ENCODE data around the gene MARCKS. TPM values are rescaled to one million over a fixed set of nuclear protein-coding genes. Genes with fewer than 3 reads are reported as not detected.
A peak's percentile ranks its signal among the peaks of the same experiment; 100 is the strongest.

MARCKS gene
- total RNA-seq, 1 donor from 2014 or later: 890 TPM

GRCh38 chr6:113847447-113847846 is 9.7 kb upstream of the MARCKS start:
- Mint-ChIP-seq H3K9me3 (ENCODE audit: unreplicated experiment) (no peaks in the 10 kb centered on the region), H3K4me3 (ENCODE audit: unreplicated experiment) (no peak overlapping the region), H3K4me1 (ENCODE audit: unreplicated experiment) (peaks cover 12% of the 10 kb centered on the region), H3K36me3 (ENCODE audit: unreplicated experiment) (no peaks in the 10 kb centered on the region), H3K27me3 (ENCODE audit: unreplicated experiment) (no peaks in the 10 kb centered on the region), H3K27ac (ENCODE audit: unreplicated experiment) (no peak overlapping the region)
- no peak for DNase-seq (ENCODE audit: extremely low spot score, unreplicated experiment)
- no peak for TF ChIP-seq CTCF (IDR thresholded peaks at IDR 0.05)

- no peak for DNase-seq (ENCODE audit: extremely low spot score, unreplicated experiment)
- Mint-ChIP-seq H3K4me3 (ENCODE audit: unreplicated experiment) (no peak overlapping the region), H3K27ac (ENCODE audit: unreplicated experiment) (no peak overlapping the region)
Observed at GRCh38 chr6:113848280-113848679, 8.9 kb upstream of the MARCKS start.

GRCh38 chr6:113848811-113849210 is 8.3 kb upstream of the MARCKS start:
- DNase-seq (ENCODE audit: extremely low spot score, unreplicated experiment): no peak
- Mint-ChIP-seq H3K36me3 (ENCODE audit: unreplicated experiment) (no peaks in the 10 kb centered on the region), H3K9me3 (ENCODE audit: unreplicated experiment) (no peaks in the 10 kb centered on the region), H3K27me3 (ENCODE audit: unreplicated experiment) (no peaks in the 10 kb centered on the region), H3K4me3 (ENCODE audit: unreplicated experiment) (no peak overlapping the region), H3K27ac (ENCODE audit: unreplicated experiment) (no peak overlapping the region), H3K4me1 (ENCODE audit: unreplicated experiment) (peaks cover 23% of the 10 kb centered on the region)
- TF ChIP-seq CTCF (IDR thresholded peaks at IDR 0.05): no peak

More at GRCh38 chr6:113848280-113848679, 8.9 kb upstream of the MARCKS start:
- no peak for TF ChIP-seq CTCF (IDR thresholded peaks at IDR 0.05)
- Mint-ChIP-seq H3K4me1 (ENCODE audit: unreplicated experiment) (peaks cover 20% of the 10 kb centered on the region), H3K27me3 (ENCODE audit: unreplicated experiment) (no peaks in the 10 kb centered on the region), H3K36me3 (ENCODE audit: unreplicated experiment) (no peaks in the 10 kb centered on the region), H3K9me3 (ENCODE audit: unreplicated experiment) (no peaks in the 10 kb centered on the region)

- Mint-ChIP-seq H3K4me1 (ENCODE audit: unreplicated experiment) (peaks cover 38% of the 10 kb centered on the region), H3K27ac (ENCODE audit: unreplicated experiment) (peak overlapping the region; percentile 56), H3K27me3 (ENCODE audit: unreplicated experiment) (no peaks in the 10 kb centered on the region), H3K4me3 (ENCODE audit: unreplicated experiment) (no peak overlapping the region), H3K36me3 (ENCODE audit: unreplicated experiment) (peaks cover 6% of the 10 kb centered on the region), H3K9me3 (ENCODE audit: unreplicated experiment) (no peaks in the 10 kb centered on the region)
- no peak for TF ChIP-seq CTCF (IDR thresholded peaks at IDR 0.05)
- no peak for DNase-seq (ENCODE audit: extremely low spot score, unreplicated experiment)
Observed at GRCh38 chr6:113853252-113853651, 3.9 kb upstream of the MARCKS start.

GRCh38 chr6:113854531-113855499 is 2.3 kb upstream of the MARCKS start:
- DNase-seq (ENCODE audit: extremely low spot score, unreplicated experiment): peak; percentile 94
- Mint-ChIP-seq H3K4me3 (ENCODE audit: unreplicated experiment) (no peak overlapping the region), H3K4me1 (ENCODE audit: unreplicated experiment) (peaks cover 38% of the 10 kb centered on the region), H3K9me3 (ENCODE audit: unreplicated experiment) (no peaks in the 10 kb centered on the region), H3K27ac (ENCODE audit: unreplicated experiment) (peak overlapping the region; percentile 89), H3K27me3 (ENCODE audit: unreplicated experiment) (no peaks in the 10 kb centered on the region), H3K36me3 (ENCODE audit: unreplicated experiment) (peaks cover 11% of the 10 kb centered on the region)
- TF ChIP-seq CTCF (IDR thresholded peaks at IDR 0.05): peak; percentile 28
